Measurements from ENCODE around the gene DLL3. TPM values are rescaled to one million over a fixed set of nuclear protein-coding genes. Genes with fewer than 3 reads are reported as not detected.

The DLL3 gene
- total and polyA plus RNA-seq, 10 donors: 0.16 to 0.68 (median 0.52) TPM; not detected in 5

DNA sequence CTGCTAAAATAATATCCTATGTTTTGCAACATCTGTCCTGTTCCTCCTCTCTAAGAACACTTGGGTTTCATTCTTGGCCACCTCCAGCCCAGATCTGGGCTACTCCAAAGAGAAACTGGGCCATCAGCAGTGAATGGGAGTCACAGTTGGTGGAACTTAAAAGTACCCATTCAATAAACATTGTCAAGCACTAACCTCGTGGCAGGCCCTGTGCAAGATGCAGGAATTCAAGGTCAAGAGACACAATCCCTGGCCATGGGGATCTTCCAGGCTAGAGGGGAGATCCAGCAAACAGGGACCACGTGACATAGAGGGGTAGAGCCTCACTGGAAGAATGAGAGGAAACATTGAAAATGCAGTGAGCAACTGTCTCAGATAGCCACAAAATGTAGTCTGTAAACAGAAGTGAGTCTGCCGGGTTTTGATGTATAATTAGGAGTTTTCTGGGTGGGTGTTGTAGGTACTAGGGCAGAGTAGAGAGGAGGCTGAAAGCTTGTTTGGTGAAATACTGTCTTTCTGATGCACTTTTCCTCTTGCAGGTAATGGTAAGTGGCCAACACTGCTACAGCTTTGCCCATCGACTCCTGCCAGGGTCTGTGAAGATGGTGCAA, 56.1 kb downstream of the DLL3 start:
- TF ChIP-seq POLR2AphosphoS5 (IDR thresholded peaks at IDR 0.05) (no peak), POLR2A (IDR thresholded peaks at IDR 0.05) (no peak)
- TF ChIP-seq, protein P1, sequence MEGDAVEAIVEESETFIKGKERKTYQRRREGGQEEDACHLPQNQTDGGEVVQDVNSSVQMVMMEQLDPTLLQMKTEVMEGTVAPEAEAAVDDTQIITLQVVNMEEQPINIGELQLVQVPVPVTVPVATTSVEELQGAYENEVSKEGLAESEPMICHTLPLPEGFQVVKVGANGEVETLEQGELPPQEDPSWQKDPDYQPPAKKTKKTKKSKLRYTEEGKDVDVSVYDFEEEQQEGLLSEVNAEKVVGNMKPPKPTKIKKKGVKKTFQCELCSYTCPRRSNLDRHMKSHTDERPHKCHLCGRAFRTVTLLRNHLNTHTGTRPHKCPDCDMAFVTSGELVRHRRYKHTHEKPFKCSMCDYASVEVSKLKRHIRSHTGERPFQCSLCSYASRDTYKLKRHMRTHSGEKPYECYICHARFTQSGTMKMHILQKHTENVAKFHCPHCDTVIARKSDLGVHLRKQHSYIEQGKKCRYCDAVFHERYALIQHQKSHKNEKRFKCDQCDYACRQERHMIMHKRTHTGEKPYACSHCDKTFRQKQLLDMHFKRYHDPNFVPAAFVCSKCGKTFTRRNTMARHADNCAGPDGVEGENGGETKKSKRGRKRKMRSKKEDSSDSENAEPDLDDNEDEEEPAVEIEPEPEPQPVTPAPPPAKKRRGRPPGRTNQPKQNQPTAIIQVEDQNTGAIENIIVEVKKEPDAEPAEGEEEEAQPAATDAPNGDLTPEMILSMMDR (IDR thresholded peaks at IDR 0.05 in 8 of 11, conservative IDR thresholded peaks at IDR 0.05 in 3 of 11): no peak
- Histone ChIP-seq H3K4me1 (peaks cover 0 to 48% (median 28%) of the 10 kb centered on the region in 6 donors), H3K9me3 (no peaks in the 10 kb centered on the region), H3K4me3 (no peak overlapping the region), H3K27ac (no peak overlapping the region), H3K36me3 (no peaks in the 10 kb centered on the region), H3K27me3 (replicated peaks in 1 of 7) (peaks cover 0 to 3% (median 0%) of the 10 kb centered on the region in 7 donors)
- no peak for DNase-seq
- intact Hi-C loops (cut with DNase I; ENCODE audit: low total_unique reads): loop anchor here (10.0 kb wide), 1 partner anchor 210 kb away; no protein-coding TSS in a partner anchor
- WGBS, 5 donors: 67 to 81% (median 75%) methylated on average over 4 of the region's 4 CpGs

DNA sequence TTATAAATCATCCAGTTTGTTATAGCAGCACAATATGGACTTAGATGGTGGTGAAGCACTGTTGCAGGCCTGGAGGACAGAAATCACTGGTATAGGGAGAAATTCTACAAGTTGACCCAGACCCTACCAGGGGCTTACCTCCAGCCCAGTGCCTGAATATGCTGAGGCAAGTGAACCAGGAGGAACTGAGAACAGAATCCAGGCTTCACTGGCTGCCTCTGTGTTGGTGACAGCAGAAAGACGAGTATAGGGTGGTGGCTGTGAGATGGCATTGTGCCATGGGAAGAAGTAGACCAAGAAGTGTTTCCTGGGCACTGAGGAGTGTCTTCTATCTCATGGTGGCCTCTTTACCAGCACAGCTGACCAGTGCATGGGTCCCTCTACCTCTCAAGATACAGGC, 57.1 kb downstream of the DLL3 start:
- peaks cover 0 to 48% (median 28%) of the 10 kb centered on the region in 6 donors for H3K4me1 ChIP-seq
- H3K36me3 ChIP-seq: no peaks in the 10 kb centered on the region
- H3K27ac ChIP-seq: peak overlapping the region in 1 of 8 donors; percentile 20
- no peak overlapping the region for H3K4me3 ChIP-seq
- peaks cover 0 to 3% (median 0%) of the 10 kb centered on the region in 7 donors for H3K27me3 ChIP-seq (replicated peaks in 1 of 7)
- H3K9me3 ChIP-seq: no peaks in the 10 kb centered on the region
- 30 to 51% (median 45%) methylated on average over 1 of the region's 1 CpG for WGBS, 5 donors
- intact Hi-C loops (cut with DNase I; ENCODE audit: low total_unique reads): loop anchor here (10.0 kb wide), 1 partner anchor 209 kb away; no protein-coding TSS in a partner anchor
- TF ChIP-seq POLR2AphosphoS5 (IDR thresholded peaks at IDR 0.05) (no peak), POLR2A (IDR thresholded peaks at IDR 0.05) (no peak)
- TF ChIP-seq, protein P1 (IDR thresholded peaks at IDR 0.05 in 8 of 11, conservative IDR thresholded peaks at IDR 0.05 in 3 of 11): no peak
- DNase-seq: no peak

Other genes with a start within 250 kb of the DLL3 start
- gene IFNL2, start 230.6 kb upstream of the DLL3 start, total RNA-seq: not detected
- not detected for gene IFNL2, start 230.6 kb upstream of the DLL3 start, polyA plus RNA-seq
- not detected for gene IFNL1, start 202.5 kb upstream of the DLL3 start, total RNA-seq
- gene IFNL1, start 202.5 kb upstream of the DLL3 start, polyA plus RNA-seq: not detected
- gene LRFN1, start 178.1 kb upstream of the DLL3 start, total RNA-seq: 1 to 10 TPM; 2.2 to 6.0 (median 4.6) TPM
- 1 to 10 TPM in 1 of 3 donors, under 1 TPM in 2; 0.67 to 1.2 (median 0.99) TPM for gene LRFN1, start 178.1 kb upstream of the DLL3 start, polyA plus RNA-seq
- gene GMFG, start 162.9 kb upstream of the DLL3 start, total RNA-seq: 100 to 1,000 TPM; 178 to 354 (median 288) TPM
- 100 to 1,000 TPM; 421 to 492 (median 452) TPM for gene GMFG, start 162.9 kb upstream of the DLL3 start, polyA plus RNA-seq
- gene SAMD4B, start 156.5 kb upstream of the DLL3 start, total RNA-seq: 100 to 1,000 TPM in 1 of 7 donors, 10 to 100 TPM in 6; 66.4 to 108 (median 84.1) TPM
- 10 to 100 TPM; 26.7 to 56.3 (median 42.1) TPM for gene SAMD4B, start 156.5 kb upstream of the DLL3 start, polyA plus RNA-seq
- 10 to 100 TPM; 35.0 to 48.1 (median 39.8) TPM for gene PAF1, start 107.8 kb upstream of the DLL3 start, total RNA-seq
- gene PAF1, start 107.8 kb upstream of the DLL3 start, polyA plus RNA-seq: 10 to 100 TPM; 27.4 to 51.3 (median 35.6) TPM
- 10 to 100 TPM; 25.7 to 45.7 (median 34.6) TPM for gene MED29, start 107.6 kb upstream of the DLL3 start, total RNA-seq
- gene MED29, start 107.6 kb upstream of the DLL3 start, polyA plus RNA-seq: 10 to 100 TPM; 15.5 to 28.2 (median 20.5) TPM
- 100 to 1,000 TPM in 6 of 7 donors, 10 to 100 TPM in 1; 91.5 to 396 (median 191) TPM for gene ZFP36, start 92.1 kb upstream of the DLL3 start, total RNA-seq
- 100 to 1,000 TPM in 1 of 3 donors, 10 to 100 TPM in 2; 63.2 to 117 (median 72.6) TPM for gene ZFP36, start 92.1 kb upstream of the DLL3 start, polyA plus RNA-seq
- 100 to 1,000 TPM in 1 of 7 donors, 10 to 100 TPM in 6; 18.6 to 107 (median 48.4) TPM for gene PLEKHG2, start 86.3 kb upstream of the DLL3 start, total RNA-seq
- gene PLEKHG2, start 86.3 kb upstream of the DLL3 start, polyA plus RNA-seq: 10 to 100 TPM in 1 of 3 donors, 1 to 10 TPM in 2; 8.9 to 25.8 (median 9.5) TPM
- gene RPS16, start 63.0 kb upstream of the DLL3 start, total RNA-seq: 1,000 to 10,000 TPM; 1,378 to 2,109 (median 1,598) TPM
- 1,000 to 10,000 TPM; 5,364 to 5,747 (median 5,635) TPM for gene RPS16, start 63.0 kb upstream of the DLL3 start, polyA plus RNA-seq
- gene SUPT5H, start 53.4 kb upstream of the DLL3 start, total RNA-seq: 100 to 1,000 TPM; 103 to 125 (median 108) TPM
- gene SUPT5H, start 53.4 kb upstream of the DLL3 start, polyA plus RNA-seq: 100 to 1,000 TPM in 2 of 3 donors, 10 to 100 TPM in 1; 95.8 to 225 (median 198) TPM
- 10 to 100 TPM; 30.3 to 51.5 (median 41.8) TPM for gene TIMM50, start 18.1 kb upstream of the DLL3 start, total RNA-seq
- 10 to 100 TPM; 36.2 to 46.0 (median 40.7) TPM for gene TIMM50, start 18.1 kb upstream of the DLL3 start, polyA plus RNA-seq
- gene SELENOV, start 16.2 kb downstream of the DLL3 start, total RNA-seq: not detected
- gene SELENOV, start 16.2 kb downstream of the DLL3 start, polyA plus RNA-seq: not detected
- 1 to 10 TPM; 2.0 to 5.3 (median 4.5) TPM for gene EID2B, start 33.9 kb downstream of the DLL3 start, total RNA-seq
- gene EID2B, start 33.9 kb downstream of the DLL3 start, polyA plus RNA-seq: 1 to 10 TPM; 4.6 to 5.7 (median 5.4) TPM
- gene EID2, start 41.2 kb downstream of the DLL3 start, total RNA-seq: 10 to 100 TPM in 5 of 7 donors, 1 to 10 TPM in 2; 7.9 to 17.4 (median 12.7) TPM
- gene EID2, start 41.2 kb downstream of the DLL3 start, polyA plus RNA-seq: 10 to 100 TPM; 15.5 to 17.7 (median 17.2) TPM
- not detected for gene LGALS13, start 103.6 kb downstream of the DLL3 start, total RNA-seq
- not detected for gene LGALS13, start 103.6 kb downstream of the DLL3 start, polyA plus RNA-seq
- gene LGALS16, start 157.0 kb downstream of the DLL3 start, total RNA-seq: not detected
- not detected for gene LGALS16, start 157.0 kb downstream of the DLL3 start, polyA plus RNA-seq
- not detected for gene LGALS14, start 205.5 kb downstream of the DLL3 start, total RNA-seq
- not detected for gene LGALS14, start 205.5 kb downstream of the DLL3 start, polyA plus RNA-seq
- gene CLC, start 239.1 kb downstream of the DLL3 start, total RNA-seq: 10 to 100 TPM in 3 of 7 donors, 1 to 10 TPM in 3, not detected in 1; 3.1 to 20.1 (median 10.3) TPM
- gene CLC, start 239.1 kb downstream of the DLL3 start, polyA plus RNA-seq: 1 to 10 TPM; 2.7 to 4.9 (median 3.0) TPM

Data from spleen (tissue), 11 donors.